Subcutaneous abdominal adipose tissue (tissue), 5 donors: ENCODE results near the gene ACKR4.
"Not testable (repeated sequence)": the region's sequence is repeated elsewhere in the genome, so short reads cannot be mapped to it uniquely, and the experiment has no call there.

ENCODE experiments used
- H3K27ac ChIP-seq: one replicate; pipeline ENCODE4 v1.7.0; 2013; ENCODE audit warnings: low read depth, mild to moderate bottlenecking, inconsistent platforms, low read length, moderate library complexity
- H3K27me3 ChIP-seq, 5 donors: one replicate each; pipeline ENCODE4 v1.7.0; 2013; ENCODE audit warnings: low read length in 5 of 5, inconsistent platforms in 1 of 5; ENCODE audit not compliant: control insufficient read depth in 5 of 5, insufficient read depth in 4 of 5
- H3K36me3 ChIP-seq, 5 donors: one replicate each; pipeline ENCODE4 v1.7.0; 2013; ENCODE audit warnings: low read length in 5 of 5; ENCODE audit not compliant: control insufficient read depth in 5 of 5, insufficient read depth in 5 of 5
- H3K4me1 ChIP-seq, 5 donors: one replicate each; pipeline ENCODE4 v1.7.0; 2013; ENCODE audit warnings: low read length in 5 of 5, mild to moderate bottlenecking in 3 of 5, moderate library complexity in 1 of 5; ENCODE audit not compliant: control insufficient read depth in 5 of 5, insufficient read depth in 5 of 5
- H3K4me3 ChIP-seq, 5 donors: one replicate each; pipeline ENCODE4 v1.7.0; 2013; ENCODE audit warnings: low read length in 5 of 5, low read depth in 1 of 5
- H3K9ac ChIP-seq, 5 donors: one replicate each; pipeline ENCODE4 v1.7.0; 2013; ENCODE audit warnings: low read length in 5 of 5, mild to moderate bottlenecking in 4 of 5, moderate library complexity in 3 of 5
- H3K9me3 ChIP-seq, 5 donors: one replicate each; pipeline ENCODE4 v1.7.0; 2013; ENCODE audit warnings: low read length in 5 of 5; ENCODE audit not compliant: control insufficient read depth in 5 of 5
- donor health status: healthy.
- donor health status: healthy.
- donor health status: healthy.
- donor health status: healthy.
- donor health status: healthy.

ACKR4 gene

DNA sequence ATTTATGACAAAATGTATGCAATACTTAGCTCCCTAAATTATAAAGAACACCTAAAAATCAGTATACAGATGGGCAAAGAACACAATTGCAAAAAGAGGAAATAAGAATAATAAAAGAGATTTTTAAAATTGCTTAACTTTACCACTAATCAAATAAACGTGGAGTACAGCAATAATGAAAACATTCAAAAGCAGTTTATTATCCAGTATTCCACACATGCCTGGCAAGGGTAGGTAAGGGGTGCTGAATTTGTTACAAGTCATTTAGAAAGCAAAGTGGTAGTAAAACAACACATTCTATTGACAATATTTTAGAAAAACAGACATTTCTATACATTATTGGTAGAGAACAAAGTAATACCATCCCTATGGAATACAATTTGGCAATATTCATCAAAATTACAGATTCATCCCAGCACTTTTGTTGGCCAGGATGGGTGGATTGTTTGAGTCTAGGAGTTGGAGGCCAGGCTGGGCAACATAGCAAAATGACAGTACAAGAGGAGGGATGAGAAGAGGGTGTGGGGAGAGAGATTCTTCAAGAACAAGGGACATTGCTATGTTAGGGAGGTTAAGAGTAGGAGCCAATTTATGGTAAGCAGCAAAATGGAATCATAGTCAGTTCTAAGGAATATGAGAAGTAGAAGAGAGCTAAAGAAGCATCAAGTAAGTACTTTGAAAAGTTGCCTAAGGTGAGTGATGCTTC lies 3.7 kb upstream of the ACKR4 start:
- no peak overlapping the region for H3K4me3 ChIP-seq
- no peaks in the 10 kb centered on the region for H3K9me3 ChIP-seq
- peaks cover 0 to 35% (median 3%) of the 10 kb centered on the region in 5 donors for H3K4me1 ChIP-seq
- H3K9ac ChIP-seq: no peak overlapping the region
- H3K27ac ChIP-seq: peak overlapping the region; percentile 20
- no peaks in the 10 kb centered on the region for H3K27me3 ChIP-seq
- peaks cover 0 to 6% (median under 1%) of the 10 kb centered on the region in 5 donors for H3K36me3 ChIP-seq

- Histone ChIP-seq H3K36me3 (peaks cover 0 to 11% (median 2%) of the 10 kb centered on the region in 5 donors), H3K9ac (no peak overlapping the region), H3K9me3 (no peaks in the 10 kb centered on the region), H3K27me3 (no peaks in the 10 kb centered on the region), H3K4me1 (peaks cover 0 to 35% (median 3%) of the 10 kb centered on the region in 5 donors), H3K27ac (peak overlapping the region; percentile 20), H3K4me3 (no peak overlapping the region)
Measured at GRCh38 chr3:132593947-132594323, 3.1 kb upstream of the ACKR4 start.

GRCh38 chr3:132594498-132594897 lies 2.6 kb upstream of the ACKR4 start:
- Histone ChIP-seq H3K27me3 (no peaks in the 10 kb centered on the region), H3K36me3 (peaks cover 0 to 11% (median 0%) of the 10 kb centered on the region in 5 donors), H3K9me3 (no peaks in the 10 kb centered on the region), H3K4me1 (peaks cover 0 to 35% (median 3%) of the 10 kb centered on the region in 5 donors), H3K9ac (peak overlapping the region in 1 of 5 donors; percentile 34), H3K27ac (peak overlapping the region; percentile 21), H3K4me3 (no peak overlapping the region)

DNA sequence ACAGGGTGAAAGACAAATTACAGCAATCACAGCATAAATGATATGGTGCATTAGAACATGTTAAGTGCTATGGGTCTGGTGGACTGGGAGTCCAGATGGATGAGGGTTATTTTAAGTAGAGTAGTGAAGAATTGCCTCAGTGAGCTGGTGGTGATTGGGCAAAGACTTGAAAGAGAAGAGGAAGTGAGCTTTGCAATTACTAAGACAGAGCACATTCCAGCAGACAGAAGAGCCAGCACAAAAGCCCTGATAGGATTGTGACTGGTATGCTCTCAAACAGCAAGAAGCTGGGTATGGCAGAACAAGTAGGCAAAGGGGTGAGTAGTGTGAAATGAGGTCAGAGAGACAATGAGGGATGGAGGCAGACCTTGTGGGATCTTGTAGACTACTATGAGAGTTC lies 2.1 kb upstream of the ACKR4 start:
- Histone ChIP-seq H3K27me3 (no peaks in the 10 kb centered on the region), H3K9ac (no peak overlapping the region), H3K9me3 (no peaks in the 10 kb centered on the region)

GRCh38 chr3:132596326-132596725 lies 744 bp upstream of the ACKR4 start:
- Histone ChIP-seq H3K4me3 (no peak overlapping the region), H3K9me3 (no peaks in the 10 kb centered on the region), H3K36me3 (peaks cover 0 to 6% (median 0%) of the 10 kb centered on the region in 5 donors), H3K4me1 (peaks cover 0 to 39% (median 3%) of the 10 kb centered on the region in 5 donors), H3K9ac (no peak overlapping the region), H3K27ac (peak overlapping the region; percentile 47), H3K27me3 (no peaks in the 10 kb centered on the region)

More for the DNA sequence above, 2.1 kb upstream of the ACKR4 start:
- H3K4me3 ChIP-seq: no peak overlapping the region
- peaks cover 0 to 11% (median 0%) of the 10 kb centered on the region in 5 donors for H3K36me3 ChIP-seq
- peak overlapping the region; percentile 21 for H3K27ac ChIP-seq
- H3K4me1 ChIP-seq: peaks cover 0 to 36% (median 3%) of the 10 kb centered on the region in 5 donors

DNA sequence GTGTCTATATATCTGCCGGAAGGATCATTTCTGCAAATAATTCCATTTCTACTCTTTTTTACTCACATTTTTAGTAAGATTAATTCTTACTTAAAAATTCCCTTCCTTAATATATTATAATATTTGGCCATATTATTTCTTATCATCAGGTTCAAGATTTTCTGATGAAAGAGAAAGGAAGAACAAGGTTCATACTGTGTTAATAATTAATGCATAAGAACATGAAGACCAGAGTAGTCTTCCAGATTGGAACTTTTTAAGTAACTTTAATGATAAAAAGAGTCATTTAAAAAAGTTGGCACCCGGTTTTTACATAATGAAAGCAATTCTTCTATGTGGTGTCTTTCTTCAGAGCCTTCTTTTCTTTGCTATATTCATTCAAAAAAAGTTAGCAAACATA lies 590 bp downstream of the ACKR4 start:
- Histone ChIP-seq H3K9ac (peak overlapping the region in 2 of 5 donors; percentile 56), H3K27me3 (no peaks in the 10 kb centered on the region), H3K36me3 (peaks cover 0 to 7% (median 2%) of the 10 kb centered on the region in 5 donors), H3K4me3 (peak overlapping the region in 4 of 5 donors; percentile 28 to 55 (median 48)), H3K4me1 (peaks cover 0 to 32% (median 3%) of the 10 kb centered on the region in 5 donors), H3K27ac (peak overlapping the region; percentile 47), H3K9me3 (no peaks in the 10 kb centered on the region)

GRCh38 chr3:132598181-132598580 lies 1.1 kb downstream of the ACKR4 start:
- H3K27ac ChIP-seq: peak overlapping the region; percentile 47
- no peaks in the 10 kb centered on the region for H3K27me3 ChIP-seq
- H3K4me3 ChIP-seq: peak overlapping the region; percentile 41 to 55 (median 50)
- peaks cover 0 to 12% (median 7%) of the 10 kb centered on the region in 5 donors for H3K36me3 ChIP-seq
- H3K9me3 ChIP-seq: no peaks in the 10 kb centered on the region
- H3K4me1 ChIP-seq: peaks cover 0 to 32% (median 3%) of the 10 kb centered on the region in 5 donors
- H3K9ac ChIP-seq: peak overlapping the region in 1 of 5 donors; percentile 56

- Histone ChIP-seq H3K36me3 (peaks cover 3 to 18% (median 9%) of the 10 kb centered on the region in 5 donors), H3K4me1 (peaks cover 0 to 19% (median 0%) of the 10 kb centered on the region in 5 donors)
- H3K27ac ChIP-seq, H3K27me3 ChIP-seq, H3K4me3 ChIP-seq, H3K9me3 ChIP-seq, H3K9ac ChIP-seq: not testable (repeated sequence)
Measured at GRCh38 chr3:132600614-132601013, 3.5 kb downstream of the ACKR4 start.

DNA sequence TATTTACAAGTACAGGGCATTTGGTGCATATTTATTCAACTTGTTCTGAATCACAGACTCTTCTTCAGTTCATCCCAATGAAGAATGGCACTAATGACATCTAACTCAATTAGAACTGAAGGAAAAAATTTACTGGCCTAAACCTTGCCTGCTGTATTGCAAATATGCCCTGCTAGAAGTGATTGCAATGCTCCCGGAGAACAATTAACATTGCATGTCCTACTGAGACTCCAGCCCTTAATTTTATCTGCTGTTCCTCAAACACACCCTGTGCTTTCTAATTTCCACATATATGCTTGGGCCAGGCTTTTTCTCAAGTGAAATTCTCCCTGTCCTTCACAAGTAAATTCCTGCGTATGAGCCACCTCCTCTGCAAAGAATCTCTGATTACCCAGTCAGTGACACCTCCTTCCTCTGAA lies 8.3 kb downstream of the ACKR4 start:
- H3K9me3 ChIP-seq: no peaks in the 10 kb centered on the region
- H3K9ac ChIP-seq: no peak overlapping the region
- peaks cover 3 to 17% (median 12%) of the 10 kb centered on the region in 5 donors for H3K36me3 ChIP-seq
- H3K27me3 ChIP-seq: no peaks in the 10 kb centered on the region
- peak overlapping the region; percentile 7 for H3K27ac ChIP-seq
- no peak overlapping the region for H3K4me3 ChIP-seq
- peaks cover 0 to 6% (median 0%) of the 10 kb centered on the region in 5 donors for H3K4me1 ChIP-seq

- no peak overlapping the region for H3K9ac ChIP-seq
- H3K27ac ChIP-seq: peak overlapping the region; percentile 7
- no peak overlapping the region for H3K4me3 ChIP-seq
- H3K9me3 ChIP-seq: no peaks in the 10 kb centered on the region
- H3K36me3 ChIP-seq: peaks cover 3 to 17% (median 12%) of the 10 kb centered on the region in 5 donors
- no peaks in the 10 kb centered on the region for H3K27me3 ChIP-seq
- H3K4me1 ChIP-seq: peaks cover 0 to 3% (median 0%) of the 10 kb centered on the region in 5 donors
Measured at GRCh38 chr3:132606085-132606484, 9.0 kb downstream of the ACKR4 start.
